Measurements from ENCODE around the gene PRCC.

GRCh38 chr1:156788136-156788535, 20.8 kb downstream of the PRCC start:
- TF ChIP-seq TAF1 (IDR thresholded peaks at IDR 0.05; ENCODE audit: low read depth, low read length) (no peak), SPI1 (IDR thresholded peaks at IDR 0.05; ENCODE audit: low read depth, low read length) (no peak), POLR2AphosphoS5 (IDR thresholded peaks at IDR 0.05; ENCODE audit: low read depth, low read length) (no peak), POLR2A (IDR thresholded peaks at IDR 0.05; ENCODE audit: low read depth, low read length) (no peak), PAX5 (IDR thresholded peaks at IDR 0.05; ENCODE audit: insufficient read depth, low read length, severe bottlenecking) (no peak)
